DOHH2 (cell line): Measurements from ENCODE around the gene ANLN.

ENCODE experiments used
- CTCF ChIP-seq: fragments of 200-600 bp; sonication (generic); IDR thresholded peaks from one replicate; pipeline ENCODE4 v1.5.1; 2014; ENCODE audit warnings: antibody characterized with exemption, mild to moderate bottlenecking, low read depth, low read length; ENCODE audit not compliant: poor library complexity, severe bottlenecking
- EZH2phosphoT487 ChIP-seq: fragments of 200-600 bp; sonication (generic); IDR thresholded peaks from 2 replicates; pipeline ENCODE4 v1.6.1; 2017; ENCODE audit warnings: borderline replicate concordance, mild to moderate bottlenecking, antibody characterized with exemption, low read length, moderate library complexity, mixed read lengths

GRCh38 chr7:36491317-36491716 lies 101.7 kb downstream of the ANLN start:
- TF ChIP-seq CTCF, result no peak
- TF ChIP-seq EZH2phosphoT487, result no peak
